ENCODE results near the gene PDC.

Gene PDC

DNA sequence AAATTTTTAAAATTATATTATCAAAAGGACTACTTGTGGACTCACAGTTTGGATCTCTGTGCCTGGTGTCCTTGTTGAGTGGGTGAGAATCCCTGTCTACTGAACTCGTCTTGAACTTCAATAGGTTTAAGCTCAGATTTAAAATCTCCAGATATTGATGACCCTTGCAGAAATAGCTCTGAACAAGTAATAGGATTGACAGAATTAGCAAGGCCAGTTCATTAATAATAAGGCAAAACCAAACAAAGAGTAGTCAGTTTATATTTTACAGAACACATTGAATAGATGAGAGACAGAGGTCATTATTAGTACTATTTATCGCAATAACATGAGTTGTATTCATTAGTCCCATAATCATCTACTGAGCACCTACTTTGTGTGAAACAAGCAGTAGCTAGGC lies at the start of gene PDC:
PDC (minus strand) TSS at position 101 of the 400 bp plus-strand sequence. CDS start 11,655 bp downstream, outside the sequence.
- ATAC-seq (no peak), DNase-seq (no peak)

DNA sequence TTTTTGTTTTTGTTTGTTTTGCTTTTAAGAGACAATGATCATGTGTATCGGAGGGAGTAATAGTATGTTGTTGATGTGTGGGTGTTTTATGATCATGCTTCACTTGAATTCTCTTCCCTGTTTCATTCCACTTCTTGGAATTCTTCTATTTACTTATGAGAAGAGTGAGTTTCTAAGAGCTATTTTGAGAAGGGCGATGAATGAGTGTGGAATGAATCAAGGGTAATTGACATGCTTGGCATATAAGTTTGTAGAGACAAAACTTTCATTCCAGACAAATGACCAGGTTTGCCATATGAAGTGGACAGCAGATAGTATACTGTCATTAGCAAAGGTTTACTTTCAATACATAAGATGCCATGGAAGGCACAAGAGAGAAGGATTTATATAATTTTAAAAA lies 42.3 kb upstream of the PDC start:
- DNase-seq (no peak), ATAC-seq (no peak)

DNA sequence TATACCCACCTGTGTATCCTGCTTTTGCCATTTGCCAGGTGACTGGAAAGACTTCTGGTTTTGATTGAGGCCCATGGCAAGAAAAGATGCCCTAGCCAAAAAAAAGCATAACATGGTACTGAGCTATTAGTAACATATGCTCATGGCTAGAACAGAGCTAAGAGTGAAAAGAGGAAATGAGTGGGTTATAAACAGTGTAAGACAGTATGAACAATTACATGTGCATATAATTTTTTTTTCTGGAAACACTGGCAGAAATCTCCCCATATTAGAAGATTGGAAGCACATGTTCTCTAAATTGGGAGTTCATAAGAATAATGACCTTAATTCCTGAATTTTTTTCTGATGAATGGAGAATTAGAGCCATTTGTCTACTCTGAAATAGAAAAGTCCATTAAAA lies 41.2 kb upstream of the PDC start:
- no peak for ATAC-seq
- DNase-seq, result no peak

DNA sequence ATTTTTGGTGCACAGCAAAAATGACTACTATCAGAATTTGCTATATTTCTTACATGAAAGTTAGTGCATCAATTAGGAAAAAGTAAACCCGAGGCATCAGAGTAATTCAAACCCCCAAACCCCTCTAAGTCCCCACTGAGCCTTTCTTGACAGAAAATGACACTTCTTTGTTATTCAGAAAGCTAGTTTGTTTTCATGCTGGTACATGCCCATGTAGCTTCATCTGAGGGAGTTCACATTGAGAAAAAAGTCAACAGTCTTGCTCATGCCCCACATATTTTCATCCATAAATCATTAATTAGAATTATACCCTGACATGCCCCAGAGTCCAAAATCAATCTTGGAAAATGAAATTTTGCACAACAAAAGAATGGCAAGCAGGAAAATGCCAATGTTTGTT lies 39.9 kb upstream of the PDC start:
- DNase-seq (no peak), ATAC-seq (no peak)

DNA sequence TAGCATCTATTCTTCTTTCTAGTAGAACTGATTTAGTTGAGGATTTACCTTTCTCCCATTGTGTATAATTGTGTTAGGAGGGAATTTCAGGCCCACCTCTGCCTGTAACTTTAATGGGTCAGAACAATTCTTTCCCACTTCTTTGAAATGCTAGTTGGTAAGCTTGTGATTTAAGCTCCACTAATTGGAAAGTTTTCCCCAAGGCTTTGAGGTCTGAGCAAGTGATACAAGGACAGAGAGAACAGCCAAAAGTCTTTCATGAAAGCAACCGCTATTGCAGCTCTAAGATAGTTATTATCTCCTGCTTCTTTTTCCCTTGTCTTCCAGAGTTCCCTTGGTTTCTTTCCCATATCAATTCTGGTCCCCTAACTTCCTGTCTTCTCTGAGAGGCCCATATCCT lies 38.7 kb upstream of the PDC start:
- ATAC-seq, result no peak
- DNase-seq, result no peak

DNA sequence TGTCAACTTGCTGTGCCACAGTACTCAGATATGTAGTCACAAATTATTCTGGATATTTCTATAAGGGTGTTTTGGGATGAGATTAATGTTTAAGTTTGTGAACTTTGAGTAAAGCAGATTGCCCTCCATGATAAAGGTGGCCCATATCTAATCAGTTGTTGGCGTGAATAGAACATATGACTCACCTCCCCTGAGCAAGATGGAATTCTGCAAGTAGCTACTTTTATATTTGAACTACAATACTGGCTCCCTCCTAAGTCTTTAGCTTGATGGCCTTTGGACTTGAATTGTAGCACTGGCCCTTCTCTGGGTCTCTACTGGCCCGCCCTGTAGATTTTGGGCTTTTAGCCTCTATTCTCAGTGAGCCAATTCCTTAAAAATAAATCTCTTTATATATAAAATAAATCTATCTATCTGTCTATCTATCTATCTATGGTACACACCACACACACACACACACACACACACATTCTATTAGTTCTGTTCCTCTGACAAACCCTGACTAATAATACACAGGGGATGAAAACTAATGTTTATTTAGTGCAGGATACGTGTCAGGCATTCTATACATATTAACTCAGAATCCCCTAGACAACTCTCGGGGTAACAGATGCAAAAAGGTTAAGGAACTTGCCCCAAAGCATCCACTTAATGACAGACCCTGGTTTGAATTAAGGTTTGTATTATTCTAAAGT lies 37.9 kb upstream of the PDC start:
- DNase-seq (no peak), ATAC-seq (no peak)

DNA sequence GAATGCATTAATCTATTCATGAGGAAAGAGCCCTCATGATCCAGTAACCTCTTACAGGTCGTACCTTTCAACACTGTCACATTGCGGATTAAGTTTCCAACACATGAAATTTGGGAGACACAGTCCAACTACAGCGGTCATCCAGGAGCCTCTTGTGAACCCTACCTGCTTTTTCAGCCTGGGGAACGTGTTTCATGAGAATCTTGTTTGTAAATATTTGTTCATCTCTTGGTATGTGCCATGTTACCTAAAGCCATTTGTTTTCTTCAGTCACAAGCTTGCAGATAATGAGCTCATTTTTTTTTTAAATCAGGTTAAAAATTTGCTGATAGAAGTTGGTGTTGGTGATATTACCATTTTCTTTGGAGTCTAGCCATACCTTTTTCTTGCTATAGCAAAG lies 37.2 kb upstream of the PDC start:
- ATAC-seq, result no peak
- no peak for DNase-seq

DNA sequence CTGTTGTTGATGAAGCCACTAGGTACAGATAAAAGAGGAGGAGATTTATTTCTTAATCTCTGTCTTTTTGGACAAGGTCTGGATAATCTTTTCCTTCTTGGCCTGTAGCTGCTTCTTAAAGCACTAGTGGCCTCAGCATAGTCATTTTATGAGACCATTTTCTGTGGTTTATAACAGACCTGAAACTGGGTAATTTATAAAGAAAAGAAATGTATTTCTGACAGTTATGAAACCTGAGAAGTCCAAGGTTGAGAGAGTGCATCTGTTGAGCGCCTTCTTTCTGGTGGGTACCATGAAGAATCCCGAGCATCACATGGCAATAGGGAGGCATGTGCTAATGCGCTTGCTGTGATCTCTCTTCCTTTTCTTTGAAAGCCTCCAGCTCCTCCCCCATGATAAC lies 36.7 kb upstream of the PDC start:
- no peak for ATAC-seq
- DNase-seq, result no peak

DNA sequence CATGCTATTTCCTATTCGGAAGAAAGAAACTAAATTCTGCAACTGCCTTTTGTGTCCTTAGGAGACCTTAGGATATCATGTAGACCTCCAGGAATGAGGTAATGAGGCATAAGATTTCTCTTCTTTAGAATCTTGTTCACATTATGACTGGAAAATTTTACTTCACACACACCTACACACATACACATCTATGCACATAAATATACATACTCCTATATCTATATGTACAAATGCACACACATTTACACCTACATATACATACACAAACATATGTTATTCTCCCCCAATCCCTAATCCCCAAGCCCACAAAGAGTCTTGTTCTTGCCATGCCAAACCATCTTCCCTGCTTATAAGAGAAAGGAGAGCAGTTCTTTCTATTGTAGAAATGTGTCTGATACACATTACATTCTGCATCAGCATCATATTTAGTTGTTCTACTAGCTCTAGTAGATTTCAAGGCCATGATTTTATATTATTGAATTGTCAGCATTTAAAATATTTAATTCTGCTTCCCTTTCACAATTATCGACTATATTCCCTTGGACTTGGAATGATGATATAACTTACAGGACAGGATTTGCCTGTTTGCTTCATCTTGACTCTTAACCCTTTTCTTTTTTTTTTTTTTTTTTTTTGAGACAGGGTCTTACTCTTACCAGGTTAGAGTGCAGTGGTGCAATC lies 35.4 kb upstream of the PDC start:
- ATAC-seq (no peak), DNase-seq (no peak)

DNA sequence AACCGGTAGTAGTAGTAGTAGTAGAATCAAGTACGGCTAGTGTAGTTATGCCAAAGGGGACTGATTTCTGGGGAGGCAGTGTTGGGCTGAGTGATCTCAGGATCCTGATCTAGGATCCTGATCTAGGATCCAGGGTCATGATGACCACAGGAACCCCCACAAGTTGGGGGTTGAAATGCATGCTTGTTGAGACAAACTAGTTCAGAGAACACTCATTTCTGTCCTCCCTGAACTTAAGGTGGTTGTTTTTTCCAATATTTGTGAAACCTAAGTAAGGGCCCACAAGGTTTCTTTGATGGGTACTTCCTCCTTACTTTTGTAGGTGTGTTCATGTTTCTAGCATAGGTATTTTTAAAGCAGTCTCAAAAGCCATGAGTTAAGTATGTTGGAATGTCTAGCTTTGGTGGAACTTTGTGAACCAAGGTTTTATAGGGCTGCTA lies 33.9 kb upstream of the PDC start:
- no peak for ATAC-seq
- no peak for DNase-seq

DNA sequence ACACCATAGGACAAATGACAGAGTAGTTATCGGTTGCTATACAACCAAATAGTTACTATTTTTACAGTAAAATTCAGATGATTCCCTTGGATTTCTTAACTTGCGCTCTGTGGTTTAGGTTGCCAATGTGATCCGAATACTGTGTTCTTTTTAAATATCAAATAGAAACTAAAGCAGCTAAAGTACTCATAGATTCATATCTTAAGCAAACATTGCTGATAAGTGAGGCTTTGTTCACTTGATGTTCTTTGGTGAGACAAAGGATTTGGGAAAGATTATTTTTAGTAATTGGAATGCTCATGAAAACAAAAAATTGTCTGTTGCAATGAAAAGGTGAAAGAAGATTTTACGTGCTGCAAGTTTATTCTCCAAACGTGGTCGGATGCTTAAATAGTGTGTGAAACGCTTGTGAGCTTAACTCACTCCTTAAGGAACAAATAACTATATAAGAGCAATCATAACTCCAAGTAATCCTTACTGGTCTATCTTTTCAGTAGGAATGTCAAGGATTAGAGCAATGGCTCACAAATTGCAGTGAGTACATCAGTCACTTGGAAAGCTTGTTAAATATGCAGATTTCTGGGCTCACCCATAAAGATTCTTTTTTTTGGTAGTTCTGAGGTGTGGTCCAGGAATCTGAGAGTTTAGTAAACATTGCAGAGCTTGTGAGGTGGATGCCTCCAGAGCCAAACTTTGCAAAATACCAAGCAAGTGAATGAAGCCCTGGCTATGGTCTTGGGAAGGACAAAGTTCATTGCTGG lies 31.8 kb upstream of the PDC start:
- ATAC-seq (no peak), DNase-seq (no peak)

DNA sequence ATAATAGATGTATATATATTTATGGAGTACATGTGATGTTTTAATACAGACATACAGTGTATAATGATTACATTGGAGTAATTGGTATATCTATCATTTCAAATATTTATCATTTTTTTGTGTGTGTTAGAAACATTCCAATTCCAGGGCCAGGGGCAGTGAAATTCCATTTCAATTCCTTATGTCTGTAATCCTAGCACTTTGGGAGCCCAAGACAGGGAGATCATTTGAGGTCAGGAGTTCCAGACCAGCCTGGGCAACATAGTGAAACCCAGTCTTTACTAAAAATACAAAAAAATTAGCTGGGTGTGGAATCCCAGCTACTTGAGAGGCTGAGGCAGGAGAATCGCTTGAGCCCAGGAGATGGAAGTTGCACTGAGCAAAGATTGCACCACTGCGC lies 30.4 kb upstream of the PDC start:
- ATAC-seq, result no peak
- DNase-seq, result no peak

DNA sequence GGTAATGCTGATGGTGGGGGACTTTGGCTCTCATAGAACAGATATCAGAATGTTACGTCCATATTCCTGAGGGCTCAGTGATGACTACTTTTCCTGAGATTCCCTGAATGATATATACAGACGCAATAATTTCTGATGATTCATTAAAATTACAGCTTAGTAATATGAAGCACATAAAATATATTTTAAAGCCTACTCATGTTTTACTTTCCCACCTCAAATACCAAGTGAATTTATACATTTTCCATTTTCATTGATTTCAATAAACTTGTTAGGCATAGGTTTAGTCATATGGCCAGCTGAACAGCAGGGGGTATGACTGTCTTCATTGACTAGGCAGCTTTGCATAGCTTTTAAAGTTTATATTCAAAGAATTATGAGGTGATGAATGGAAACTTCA lies 26.2 kb upstream of the PDC start:
- no peak for DNase-seq
- ATAC-seq, result no peak

DNA sequence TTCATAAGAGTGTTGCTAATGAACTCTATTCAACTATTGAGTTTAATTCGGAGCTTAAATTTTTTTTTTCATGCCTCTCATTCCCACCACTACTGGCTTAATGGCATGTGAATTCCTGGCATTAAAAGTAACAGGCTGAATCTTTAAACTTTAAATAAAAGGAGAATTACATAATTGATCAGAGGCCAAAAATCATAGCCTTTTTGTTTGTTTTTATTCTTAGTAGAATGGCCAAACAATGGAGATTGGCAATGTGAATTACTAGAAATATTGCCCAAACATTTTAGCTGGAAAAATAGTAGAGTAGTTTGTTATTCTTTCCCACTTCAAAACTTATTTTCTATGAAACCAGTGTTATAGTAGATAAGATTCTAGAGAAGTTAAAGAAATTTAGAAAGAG lies 25.1 kb upstream of the PDC start:
- ATAC-seq (no peak), DNase-seq (no peak)

DNA sequence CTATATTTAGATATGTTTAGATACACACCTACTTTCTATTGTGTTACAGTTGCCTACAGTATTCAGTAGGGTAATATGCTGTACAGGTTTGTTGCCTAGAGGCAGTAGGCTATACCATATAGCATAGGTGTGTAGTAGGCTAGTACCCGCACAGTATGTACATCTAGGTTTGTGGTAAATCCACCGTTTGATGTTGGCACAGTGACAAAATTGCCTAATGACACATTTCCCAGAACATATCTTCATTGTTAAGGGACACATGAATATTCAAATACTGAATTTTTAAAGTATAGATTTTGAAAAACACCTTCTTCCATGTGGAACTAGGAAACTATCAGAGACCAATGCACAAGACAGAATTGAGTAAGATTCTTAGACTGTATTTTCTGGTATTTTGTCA lies 22.6 kb upstream of the PDC start:
- ATAC-seq (no peak), DNase-seq (no peak)

DNA sequence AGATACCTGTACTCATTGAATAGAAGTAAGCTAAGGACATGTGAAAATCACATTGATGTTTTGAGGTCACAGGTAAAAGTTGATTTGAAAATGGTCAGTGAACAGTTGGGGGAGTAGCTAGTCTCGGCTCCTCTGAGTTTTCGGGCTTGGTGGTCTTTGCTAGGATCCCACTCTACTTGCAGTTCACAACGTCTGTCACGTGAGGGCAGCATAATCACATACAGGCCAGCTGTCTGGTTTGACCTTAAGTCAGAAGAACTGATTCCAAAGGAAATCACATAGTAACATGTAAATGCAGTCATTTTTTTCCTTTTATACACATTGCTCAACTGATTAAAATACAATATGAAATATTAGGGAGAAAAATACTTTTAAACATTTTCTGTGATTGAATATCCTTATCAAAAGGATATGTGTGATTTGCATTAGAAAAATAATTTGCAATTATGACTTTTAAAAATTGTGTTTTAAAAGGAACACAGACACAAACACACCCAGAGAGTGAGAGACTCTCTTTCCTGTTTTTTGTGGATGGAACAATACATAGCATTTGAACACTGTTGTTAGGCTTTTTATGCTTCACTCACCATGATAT lies 21.8 kb upstream of the PDC start:
- DNase-seq (peak; percentile 71), ATAC-seq (peak; percentile 46)

DNA sequence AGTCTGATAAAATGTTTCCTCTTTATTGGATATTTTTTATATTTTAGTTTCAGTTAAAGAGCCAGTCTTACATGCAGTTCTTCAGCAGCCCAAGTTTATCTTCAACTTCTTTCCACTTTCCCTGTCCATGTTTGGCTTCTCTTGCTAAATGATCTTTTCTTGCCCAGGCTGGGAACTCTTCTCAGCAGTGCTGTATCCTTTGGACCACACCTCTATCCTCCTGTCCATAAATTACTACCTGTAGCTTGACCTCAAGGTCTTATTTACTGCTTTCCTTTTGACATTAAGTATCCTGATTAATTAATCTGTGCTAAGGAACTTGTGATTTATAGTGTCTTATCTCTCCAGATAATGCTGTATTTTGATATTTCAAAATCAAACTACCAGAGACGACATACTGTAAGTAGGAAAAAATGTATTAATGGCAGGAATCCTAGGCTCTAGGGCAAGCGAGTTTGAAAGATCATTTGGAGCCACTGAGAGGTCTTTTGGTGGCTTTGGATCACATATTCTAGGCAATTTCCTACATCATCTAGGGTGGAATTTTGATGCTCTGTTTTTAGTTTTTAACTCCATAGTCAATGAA lies 20.5 kb upstream of the PDC start:
- ATAC-seq, result no peak
- no peak for DNase-seq

DNA sequence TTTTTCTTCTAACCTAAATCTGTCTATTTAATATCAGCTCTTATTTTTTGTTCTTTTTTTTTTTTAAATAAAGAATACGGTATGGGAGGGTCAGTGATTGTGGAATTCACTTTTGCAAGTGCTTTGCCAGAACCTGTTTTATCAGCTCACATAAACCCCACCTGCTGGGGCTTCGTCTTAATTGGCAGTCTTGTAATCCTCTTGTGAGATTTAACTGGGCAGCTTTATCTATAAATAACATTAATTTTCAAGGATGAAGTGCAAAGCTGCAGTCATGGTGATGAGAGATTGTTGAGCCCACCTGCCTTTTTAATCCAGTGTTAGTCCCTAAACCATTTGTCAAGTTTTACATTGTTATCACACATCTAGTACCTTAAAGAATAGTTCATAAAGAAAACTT lies 18.2 kb upstream of the PDC start:
- DNase-seq (no peak), ATAC-seq (no peak)

DNA sequence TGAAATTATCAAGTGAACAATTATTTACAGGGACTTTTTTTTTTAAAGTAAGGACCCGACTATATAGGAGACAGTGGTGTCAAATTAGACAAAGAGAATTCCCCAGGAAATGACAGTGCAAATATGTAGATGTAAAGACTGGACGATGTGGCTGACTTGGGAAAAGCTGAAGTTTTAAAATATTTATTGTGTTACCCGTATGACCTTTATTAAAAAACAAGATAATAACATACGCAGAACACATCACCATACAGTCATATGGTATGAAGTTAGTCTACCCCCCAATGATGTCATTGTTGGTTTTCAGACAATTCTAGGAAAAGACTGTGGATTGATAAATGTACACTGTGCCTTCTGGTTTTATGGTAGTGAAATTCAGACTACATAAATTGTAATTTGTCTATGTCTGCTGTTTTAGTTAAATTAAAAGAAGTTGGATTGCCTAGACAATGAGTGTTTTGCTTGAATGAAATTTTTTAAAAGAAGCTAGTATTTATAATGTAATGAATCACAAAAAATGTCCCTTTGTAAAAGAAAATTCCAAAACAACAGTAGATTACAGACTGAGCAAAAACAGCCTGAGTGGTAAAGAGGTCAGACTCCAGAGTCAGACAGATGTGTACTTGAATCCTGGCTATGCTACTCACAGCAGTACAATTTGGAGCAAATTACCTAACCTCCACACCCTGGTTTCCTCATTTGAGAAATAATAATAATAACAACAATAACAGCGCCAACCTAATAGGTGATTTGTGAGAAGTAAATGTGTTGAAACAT lies 15.5 kb upstream of the PDC start:
- no peak for DNase-seq
- no peak for ATAC-seq

DNA sequence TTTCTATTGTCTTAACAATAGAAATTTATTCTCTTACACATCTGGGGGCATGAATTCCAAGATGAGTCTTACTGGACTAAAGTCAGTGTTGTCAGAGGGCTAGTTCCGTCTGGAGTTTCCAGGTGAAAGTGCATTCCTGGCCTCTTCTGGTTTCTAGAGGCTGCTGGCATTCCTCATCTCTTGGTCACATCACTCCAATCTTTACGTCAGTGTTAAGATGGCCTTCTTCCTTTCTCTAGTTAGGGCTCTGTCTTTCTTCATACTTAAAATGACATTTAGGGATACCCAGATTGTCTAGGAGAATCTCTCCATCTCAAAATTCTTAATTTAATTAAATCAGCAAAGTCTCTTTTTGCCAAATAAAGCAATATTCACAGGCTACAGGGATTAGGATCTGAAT lies 13.3 kb upstream of the PDC start:
- DNase-seq (no peak), ATAC-seq (no peak)

DNA sequence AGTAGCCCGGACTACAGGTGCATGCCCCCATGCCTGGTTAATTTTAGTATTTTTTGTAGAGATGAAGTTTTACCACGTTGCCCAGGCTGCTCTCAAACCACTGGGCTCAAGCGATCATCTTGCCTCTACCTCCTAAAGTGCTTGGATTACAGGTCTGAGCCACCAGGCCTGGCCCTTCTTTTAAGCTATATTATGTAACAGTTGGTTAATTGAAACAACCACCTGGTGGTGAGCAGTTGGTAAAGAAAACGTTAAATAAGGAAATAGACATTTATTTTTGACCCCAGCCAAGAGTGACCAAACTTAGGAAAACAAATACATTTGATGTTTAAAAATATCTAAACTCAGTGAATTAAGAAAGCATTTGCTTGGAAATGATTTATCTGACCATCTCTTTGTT lies 12.1 kb upstream of the PDC start:
- DNase-seq (no peak), ATAC-seq (no peak)

DNA sequence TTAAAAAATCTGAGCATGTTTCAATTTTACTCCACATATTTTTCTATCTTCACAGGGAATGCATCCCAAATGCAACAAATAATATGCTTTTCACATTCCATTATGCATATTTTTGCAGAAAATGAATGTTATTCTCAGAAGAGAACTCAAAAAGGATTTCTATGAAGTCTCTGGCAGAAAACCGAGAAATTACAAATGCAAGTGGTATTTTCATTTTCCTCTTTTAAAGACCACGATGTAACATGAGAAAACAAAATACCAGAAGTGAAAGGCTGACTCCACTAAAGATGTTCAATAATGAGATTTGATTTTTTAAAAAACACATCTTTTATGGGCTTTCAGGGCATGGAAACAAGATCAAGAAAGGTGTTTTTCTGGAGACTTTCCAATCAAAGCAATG lies 5.0 kb upstream of the PDC start:
- no peak for ATAC-seq
- no peak for DNase-seq
